Measurements from ENCODE around the gene DNAH11.
"Not testable (repeated sequence)": the region's sequence is repeated elsewhere in the genome, so short reads cannot be mapped to it uniquely, and the experiment has no call there.

The DNAH11 gene

GRCh38 chr7:21617916-21618390 lies 75.1 kb downstream of the DNAH11 start:
- DNase-seq, result no peak

- no peak for DNase-seq
Observed at GRCh38 chr7:21618706-21619105, 75.9 kb downstream of the DNAH11 start.

DNA sequence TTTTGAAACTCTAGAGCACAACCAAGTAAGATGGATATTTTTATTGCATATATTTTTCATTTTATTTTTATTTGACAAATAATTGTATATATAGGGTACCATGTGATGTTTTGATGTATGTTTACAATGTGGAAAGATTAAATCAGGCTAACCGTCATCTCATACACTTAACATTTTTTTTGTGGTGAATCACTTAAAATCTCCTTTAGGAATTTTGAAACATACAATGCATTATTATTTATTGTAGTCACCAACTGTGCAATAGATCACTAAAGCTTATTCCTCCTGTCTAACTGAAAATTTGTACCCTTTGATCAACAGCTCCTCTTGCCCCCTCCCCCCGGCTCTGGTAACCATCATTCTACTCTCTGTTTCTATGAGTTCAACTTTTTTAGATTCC lies 77.2 kb downstream of the DNAH11 start:
- DNase-seq, result no peak

- DNase-seq, result no peak
Observed at GRCh38 chr7:21624320-21624719, 81.5 kb downstream of the DNAH11 start.

DNA sequence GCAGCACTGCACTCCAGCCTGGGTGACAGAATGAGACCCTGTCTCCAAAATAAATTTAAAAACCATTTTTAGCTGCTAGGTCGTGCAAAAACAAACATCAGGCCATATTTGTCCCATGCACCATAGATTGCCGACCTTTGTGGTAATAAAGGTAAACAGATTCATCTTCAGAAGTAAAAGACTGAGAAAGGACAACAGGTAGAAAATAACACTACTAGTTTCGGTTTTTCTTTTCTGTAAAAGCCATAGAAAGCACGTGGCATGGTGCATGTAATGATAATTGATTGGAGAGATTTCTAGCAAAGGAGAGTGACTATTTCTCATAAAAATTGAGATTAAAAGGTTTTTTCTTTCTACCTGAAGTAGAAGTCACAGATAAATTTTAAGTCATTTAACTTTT lies 93.9 kb downstream of the DNAH11 start:
- DNase-seq, result no peak

GRCh38 chr7:21639206-21639868 lies 96.5 kb downstream of the DNAH11 start:
- DNase-seq, result no peak

GRCh38 chr7:21640105-21640504 lies 97.3 kb downstream of the DNAH11 start:
- DNase-seq, result no peak

DNA sequence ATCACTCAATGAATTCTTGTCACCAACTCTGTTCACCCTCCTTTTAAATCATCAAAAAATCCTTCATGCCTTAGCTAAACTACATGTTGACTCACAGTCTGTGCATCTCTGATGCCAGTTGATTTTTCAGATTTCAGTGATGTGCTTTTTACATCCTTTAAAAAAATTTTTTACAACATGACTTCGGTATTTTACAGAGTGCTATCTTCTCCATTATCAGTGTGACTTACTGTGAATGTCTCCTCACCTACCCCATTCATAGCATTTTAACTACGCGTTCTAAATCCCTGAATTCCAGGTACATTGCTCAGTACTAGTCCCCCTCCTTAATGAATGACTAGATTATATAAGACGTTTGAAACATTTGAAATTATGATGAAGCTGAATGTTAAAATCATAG lies 98.7 kb downstream of the DNAH11 start:
- no peak for DNase-seq

GRCh38 chr7:21642422-21642821 lies 99.6 kb downstream of the DNAH11 start:
- DNase-seq, result no peak

GRCh38 chr7:21651697-21652096 lies 108.9 kb downstream of the DNAH11 start:
- DNase-seq, result no peak

DNA sequence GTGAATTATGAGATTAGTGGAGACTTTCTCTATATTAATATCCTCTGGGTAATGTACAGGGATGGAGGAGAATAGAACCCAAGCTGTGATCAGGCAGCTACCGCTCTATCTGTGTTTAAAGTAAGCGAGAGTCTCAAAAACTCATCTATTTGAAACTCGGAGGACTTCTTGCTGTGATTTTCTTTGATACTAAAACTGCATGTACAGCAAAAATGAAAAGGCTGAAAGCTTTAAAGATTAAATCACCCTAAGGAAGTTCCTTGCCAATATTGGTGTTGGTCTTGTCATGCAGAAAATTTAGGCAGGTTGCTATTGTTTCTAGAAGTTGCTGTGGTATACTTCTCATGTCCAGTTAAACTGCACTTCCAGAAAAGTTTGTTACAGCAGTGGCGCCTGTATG lies 110.8 kb downstream of the DNAH11 start:
- DNase-seq, result no peak

DNA sequence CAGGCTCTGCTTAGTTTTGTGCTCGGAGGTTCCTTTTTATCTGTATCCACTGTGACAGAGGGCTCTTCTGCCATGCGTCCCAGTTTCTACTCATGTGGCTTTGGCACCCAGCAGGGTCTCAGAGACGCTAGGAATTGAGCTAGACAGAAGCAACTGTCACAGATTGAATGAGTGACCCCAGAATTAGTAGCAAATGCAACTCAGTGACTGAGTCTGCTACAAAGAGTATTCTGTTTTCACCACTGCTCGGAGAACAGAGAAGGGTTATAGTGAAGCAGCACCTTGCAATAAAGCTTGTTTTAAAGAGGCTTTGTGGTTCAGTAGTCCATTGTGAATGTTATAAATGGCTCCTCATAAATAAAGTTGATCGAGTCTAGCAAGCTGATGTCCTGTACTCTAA lies 113.2 kb downstream of the DNAH11 start:
- no peak for DNase-seq

DNA sequence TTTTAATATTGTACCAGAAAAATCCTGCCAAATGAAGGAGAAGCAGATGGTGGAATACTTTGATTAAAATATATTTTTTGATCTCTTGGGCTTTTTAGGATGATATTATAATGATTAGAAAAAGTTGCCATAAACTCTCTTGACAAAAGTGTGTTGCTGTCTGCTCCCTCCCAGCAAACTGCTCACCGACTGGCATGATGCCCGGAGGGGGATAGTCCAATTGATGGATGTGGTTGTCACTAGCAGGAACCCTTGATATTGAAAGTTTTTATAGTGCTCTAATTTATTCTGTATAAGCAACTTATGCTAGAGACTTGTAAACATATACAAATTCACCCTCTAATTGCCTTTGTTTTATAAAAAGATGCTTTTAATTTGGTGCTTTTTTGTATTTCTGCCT lies 114.0 kb downstream of the DNAH11 start:
- DNase-seq, result no peak

GRCh38 chr7:21670496-21670895 lies 127.7 kb downstream of the DNAH11 start:
- DNase-seq, result no peak

DNA sequence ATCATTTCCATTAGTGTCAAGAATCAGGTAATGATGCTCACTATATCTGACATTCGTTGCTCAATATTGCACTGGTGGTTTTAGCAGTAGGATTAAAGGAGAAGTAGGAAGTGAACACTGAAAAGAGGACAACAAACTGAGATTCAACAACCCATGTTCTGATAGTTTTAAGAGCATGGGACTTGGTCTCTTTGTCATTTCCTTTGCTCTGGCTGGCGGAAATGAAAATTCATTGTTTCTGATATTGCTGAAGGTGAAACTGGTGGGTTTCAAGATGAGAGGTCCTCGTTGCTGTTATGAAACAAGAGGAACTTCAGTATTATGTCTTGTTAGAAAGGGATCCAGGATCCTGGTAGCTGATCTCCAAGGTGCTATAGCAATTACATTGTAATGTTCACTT lies 129.0 kb downstream of the DNAH11 start:
- no peak for DNase-seq

GRCh38 chr7:21675255-21675654 lies 132.4 kb downstream of the DNAH11 start:
- DNase-seq, result no peak

GRCh38 chr7:21690705-21691104 lies 147.9 kb downstream of the DNAH11 start:
- no peak for DNase-seq

DNA sequence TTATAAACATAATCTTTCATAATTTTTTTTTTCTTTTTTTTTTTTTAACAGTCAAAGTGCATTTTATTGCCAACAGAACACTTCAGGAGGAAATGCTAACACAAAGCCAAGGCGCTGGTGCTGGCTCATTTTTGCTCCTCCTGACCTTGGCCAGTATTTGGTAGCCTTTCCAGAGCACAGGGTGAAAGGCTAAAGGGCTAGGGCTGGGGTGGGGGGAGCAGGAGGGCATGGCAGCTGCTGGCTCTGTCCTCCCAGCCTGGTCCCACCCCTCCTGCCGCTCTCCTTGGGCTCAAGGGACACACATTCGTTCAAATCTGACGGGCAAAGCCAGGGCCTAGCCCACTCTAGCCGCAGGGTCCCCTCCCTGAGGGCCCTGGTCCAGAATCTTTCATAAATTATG lies 148.3 kb downstream of the DNAH11 start:
- DNase-seq, result not testable (repeated sequence)

DNA sequence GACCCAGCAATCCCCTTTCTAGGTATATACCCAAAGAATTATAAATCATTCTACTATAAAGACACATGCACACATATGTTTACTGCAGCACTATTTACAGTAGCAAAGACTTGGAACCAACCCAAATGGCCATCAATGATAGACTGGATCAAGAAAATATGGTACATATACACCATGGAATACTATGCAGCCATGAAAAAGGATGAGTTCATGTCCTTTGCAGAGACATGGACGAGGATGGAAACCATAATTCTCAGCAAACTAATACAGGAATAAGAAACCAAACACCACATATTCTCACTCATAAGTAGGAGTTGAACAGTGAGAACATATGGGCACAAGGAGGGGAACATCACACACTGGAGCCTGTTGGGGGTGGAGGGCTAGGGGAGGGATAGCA lies 157.7 kb downstream of the DNAH11 start:
- not testable (repeated sequence) for DNase-seq

- no peak for DNase-seq
Observed at GRCh38 chr7:21702303-21702702, 159.5 kb downstream of the DNAH11 start.

GRCh38 chr7:21704359-21704758 lies 161.5 kb downstream of the DNAH11 start:
- no peak for DNase-seq

- DNase-seq, result no peak
Observed at GRCh38 chr7:21706131-21706530, 163.3 kb downstream of the DNAH11 start.

- DNase-seq, result no peak
Observed at GRCh38 chr7:21707566-21707965, 164.7 kb downstream of the DNAH11 start.

- DNase-seq, result no peak
Observed at GRCh38 chr7:21708096-21708495, 165.3 kb downstream of the DNAH11 start.

- DNase-seq, result no peak
Observed at GRCh38 chr7:21717323-21717722, 174.5 kb downstream of the DNAH11 start.

Data from activated T-cell treated with anti-CD3 and anti-CD28 coated beads, Interleukin-2, amount 50 U/mL, for 1 hour (primary cell).